ENCODE data around the gene PPP1R14D. TPM values are rescaled to one million over a fixed set of nuclear protein-coding genes. Genes with fewer than 3 reads are reported as not detected.

The PPP1R14D gene
- polyA plus RNA-seq, 1 donor from 2014 or later = not detected

DNA sequence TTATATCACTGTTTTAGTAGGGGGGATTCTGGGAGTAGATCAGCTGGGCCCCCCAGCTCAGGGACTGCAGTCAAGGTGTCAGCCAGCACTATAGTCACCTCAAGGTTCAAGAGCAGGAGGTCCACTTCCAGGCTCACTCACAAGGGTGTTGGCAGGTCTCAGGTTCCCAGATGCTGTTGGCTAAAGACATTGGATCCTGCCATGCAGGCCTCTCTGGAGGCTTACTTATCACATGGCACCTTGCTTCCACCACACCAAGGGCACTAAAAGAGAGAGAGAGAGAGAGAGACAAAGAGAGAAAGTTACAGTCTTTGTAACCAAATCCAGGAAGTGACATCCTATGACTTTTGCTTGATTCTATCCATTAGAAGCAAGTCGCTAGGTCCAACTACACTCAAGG, 7.5 kb upstream of the PPP1R14D start:
- no peaks in the 10 kb centered on the region for H3K79me2 ChIP-seq (replicated peaks; ENCODE audit: insufficient read depth, low read length)
- no peaks in the 10 kb centered on the region for H4K20me1 ChIP-seq (ENCODE audit: insufficient read depth)
- no peak overlapping the region for H3K27ac ChIP-seq (ENCODE audit: low read length)
- H3K27me3 ChIP-seq (ENCODE audit: insufficient read depth, low read depth, low read length) = peaks cover 2% of the 10 kb centered on the region
- TF ChIP-seq POLR2AphosphoS5 (IDR thresholded peaks at IDR 0.05) (no peak), EP300 (conservative IDR thresholded peaks at IDR 0.05; ENCODE audit: poor library complexity, severe bottlenecking) (no peak), EZH2 (IDR thresholded peaks at IDR 0.05; ENCODE audit: borderline replicate concordance, insufficient read depth, low read length, poor library complexity, severe bottlenecking) (no peak), SMC3 (conservative IDR thresholded peaks at IDR 0.05; ENCODE audit: poor library complexity) (no peak), MXI1 (conservative IDR thresholded peaks at IDR 0.05; ENCODE audit: poor library complexity, severe bottlenecking) (no peak), TAF1 (IDR thresholded peaks at IDR 0.05; ENCODE audit: low read depth) (no peak), RAD21 (conservative IDR thresholded peaks at IDR 0.05) (no peak)
- TF ChIP-seq, protein P1, sequence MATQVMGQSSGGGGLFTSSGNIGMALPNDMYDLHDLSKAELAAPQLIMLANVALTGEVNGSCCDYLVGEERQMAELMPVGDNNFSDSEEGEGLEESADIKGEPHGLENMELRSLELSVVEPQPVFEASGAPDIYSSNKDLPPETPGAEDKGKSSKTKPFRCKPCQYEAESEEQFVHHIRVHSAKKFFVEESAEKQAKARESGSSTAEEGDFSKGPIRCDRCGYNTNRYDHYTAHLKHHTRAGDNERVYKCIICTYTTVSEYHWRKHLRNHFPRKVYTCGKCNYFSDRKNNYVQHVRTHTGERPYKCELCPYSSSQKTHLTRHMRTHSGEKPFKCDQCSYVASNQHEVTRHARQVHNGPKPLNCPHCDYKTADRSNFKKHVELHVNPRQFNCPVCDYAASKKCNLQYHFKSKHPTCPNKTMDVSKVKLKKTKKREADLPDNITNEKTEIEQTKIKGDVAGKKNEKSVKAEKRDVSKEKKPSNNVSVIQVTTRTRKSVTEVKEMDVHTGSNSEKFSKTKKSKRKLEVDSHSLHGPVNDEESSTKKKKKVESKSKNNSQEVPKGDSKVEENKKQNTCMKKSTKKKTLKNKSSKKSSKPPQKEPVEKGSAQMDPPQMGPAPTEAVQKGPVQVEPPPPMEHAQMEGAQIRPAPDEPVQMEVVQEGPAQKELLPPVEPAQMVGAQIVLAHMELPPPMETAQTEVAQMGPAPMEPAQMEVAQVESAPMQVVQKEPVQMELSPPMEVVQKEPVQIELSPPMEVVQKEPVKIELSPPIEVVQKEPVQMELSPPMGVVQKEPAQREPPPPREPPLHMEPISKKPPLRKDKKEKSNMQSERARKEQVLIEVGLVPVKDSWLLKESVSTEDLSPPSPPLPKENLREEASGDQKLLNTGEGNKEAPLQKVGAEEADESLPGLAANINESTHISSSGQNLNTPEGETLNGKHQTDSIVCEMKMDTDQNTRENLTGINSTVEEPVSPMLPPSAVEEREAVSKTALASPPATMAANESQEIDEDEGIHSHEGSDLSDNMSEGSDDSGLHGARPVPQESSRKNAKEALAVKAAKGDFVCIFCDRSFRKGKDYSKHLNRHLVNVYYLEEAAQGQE (IDR thresholded peaks at IDR 0.05; ENCODE audit: borderline replicate concordance) = no peak
- TF ChIP-seq, protein P2, sequence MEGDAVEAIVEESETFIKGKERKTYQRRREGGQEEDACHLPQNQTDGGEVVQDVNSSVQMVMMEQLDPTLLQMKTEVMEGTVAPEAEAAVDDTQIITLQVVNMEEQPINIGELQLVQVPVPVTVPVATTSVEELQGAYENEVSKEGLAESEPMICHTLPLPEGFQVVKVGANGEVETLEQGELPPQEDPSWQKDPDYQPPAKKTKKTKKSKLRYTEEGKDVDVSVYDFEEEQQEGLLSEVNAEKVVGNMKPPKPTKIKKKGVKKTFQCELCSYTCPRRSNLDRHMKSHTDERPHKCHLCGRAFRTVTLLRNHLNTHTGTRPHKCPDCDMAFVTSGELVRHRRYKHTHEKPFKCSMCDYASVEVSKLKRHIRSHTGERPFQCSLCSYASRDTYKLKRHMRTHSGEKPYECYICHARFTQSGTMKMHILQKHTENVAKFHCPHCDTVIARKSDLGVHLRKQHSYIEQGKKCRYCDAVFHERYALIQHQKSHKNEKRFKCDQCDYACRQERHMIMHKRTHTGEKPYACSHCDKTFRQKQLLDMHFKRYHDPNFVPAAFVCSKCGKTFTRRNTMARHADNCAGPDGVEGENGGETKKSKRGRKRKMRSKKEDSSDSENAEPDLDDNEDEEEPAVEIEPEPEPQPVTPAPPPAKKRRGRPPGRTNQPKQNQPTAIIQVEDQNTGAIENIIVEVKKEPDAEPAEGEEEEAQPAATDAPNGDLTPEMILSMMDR (IDR thresholded peaks at IDR 0.05; ENCODE audit: poor library complexity, severe bottlenecking) = no peak
- H3K9ac ChIP-seq (ENCODE audit: low read length) = no peak overlapping the region
- H3K9me3 ChIP-seq (ENCODE audit: low read length) = no peaks in the 10 kb centered on the region
- no peaks in the 10 kb centered on the region for H3F3A ChIP-seq (ENCODE audit: insufficient read depth, low read length, poor library complexity, severe bottlenecking)
- H3K4me2 ChIP-seq (ENCODE audit: low read length) = no peak overlapping the region
- no peak overlapping the region for H2AFZ ChIP-seq (ENCODE audit: low read depth, low read length)
- H3K9me2 ChIP-seq (ENCODE audit: insufficient read depth, low read length) = no peaks in the 10 kb centered on the region
- no peaks in the 10 kb centered on the region for H3K36me3 ChIP-seq (ENCODE audit: insufficient read depth, low read length)
- H3K4me3 ChIP-seq (ENCODE audit: low read length) = no peak overlapping the region

DNA sequence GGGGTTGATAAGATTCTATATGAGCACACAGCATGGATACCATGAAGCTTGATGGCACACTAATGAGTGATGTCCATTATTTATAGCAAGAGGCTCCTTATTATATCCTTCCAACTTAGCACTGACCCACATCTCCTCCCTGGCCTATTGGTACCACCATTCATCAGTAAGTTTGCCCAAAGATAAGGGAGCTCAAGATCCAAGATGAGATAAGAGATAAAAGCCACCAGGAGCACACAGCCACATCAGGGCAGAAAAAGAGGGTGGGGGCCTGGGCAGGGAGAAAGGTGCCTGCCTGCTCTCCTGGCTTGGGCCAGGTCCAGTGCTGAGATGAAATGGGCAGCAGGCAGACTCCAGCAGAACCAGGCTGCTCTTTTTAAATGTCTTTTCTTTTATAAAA, 4.4 kb upstream of the PPP1R14D start:
- no peak overlapping the region for H2AFZ ChIP-seq (ENCODE audit: low read depth, low read length)
- TF ChIP-seq RAD21 (conservative IDR thresholded peaks at IDR 0.05) (no peak), POLR2AphosphoS5 (IDR thresholded peaks at IDR 0.05) (no peak), MXI1 (conservative IDR thresholded peaks at IDR 0.05; ENCODE audit: poor library complexity, severe bottlenecking) (no peak), EP300 (conservative IDR thresholded peaks at IDR 0.05; ENCODE audit: poor library complexity, severe bottlenecking) (no peak), SMC3 (conservative IDR thresholded peaks at IDR 0.05; ENCODE audit: poor library complexity) (no peak), TAF1 (IDR thresholded peaks at IDR 0.05; ENCODE audit: low read depth) (no peak), EZH2 (IDR thresholded peaks at IDR 0.05; ENCODE audit: borderline replicate concordance, insufficient read depth, low read length, poor library complexity, severe bottlenecking) (no peak)
- TF ChIP-seq, protein P1 (IDR thresholded peaks at IDR 0.05; ENCODE audit: borderline replicate concordance) = no peak
- TF ChIP-seq, protein P2 (IDR thresholded peaks at IDR 0.05; ENCODE audit: poor library complexity, severe bottlenecking) = no peak
- no peaks in the 10 kb centered on the region for H3F3A ChIP-seq (ENCODE audit: insufficient read depth, low read length, poor library complexity, severe bottlenecking)

More for the DNA sequence above, 4.4 kb upstream of the PPP1R14D start:
- Histone ChIP-seq H3K79me2 (replicated peaks; ENCODE audit: insufficient read depth, low read length) (no peaks in the 10 kb centered on the region), H3K27ac (ENCODE audit: low read length) (no peak overlapping the region), H3K9me2 (ENCODE audit: insufficient read depth, low read length) (no peaks in the 10 kb centered on the region), H3K27me3 (ENCODE audit: insufficient read depth, low read depth, low read length) (no peaks in the 10 kb centered on the region), H3K4me2 (ENCODE audit: low read length) (no peak overlapping the region), H3K4me3 (ENCODE audit: low read length) (no peak overlapping the region), H3K9me3 (ENCODE audit: low read length) (no peaks in the 10 kb centered on the region), H3K36me3 (ENCODE audit: insufficient read depth, low read length) (no peaks in the 10 kb centered on the region), H3K9ac (ENCODE audit: low read length) (no peak overlapping the region), H4K20me1 (ENCODE audit: insufficient read depth) (no peaks in the 10 kb centered on the region)

Data from neural cell (in vitro differentiated cells).